Stimulated activated CD4-positive, alpha-beta T cell treated with anti-CD3 and anti-CD28 coated beads, TNF-alpha, amount 100 ng/mL, for 4 hours (primary cell): Measurements from ENCODE around the gene PKP3.
A peak's percentile ranks its signal among the peaks of the same experiment; 100 is the strongest.
"Not testable (repeated sequence)": the region's sequence is repeated elsewhere in the genome, so short reads cannot be mapped to it uniquely, and the experiment has no call there.

Source experiments
- DNase-seq, 3 experiments: peaks; one replicate each; pipeline ENCODE4 v3.0.0-alpha.2; 2020; ENCODE audit warnings: low read depth in 3 of 3

PKP3 gene

GRCh38 chr11:362642-363442, 31.2 kb upstream of the PKP3 start:
- DNase-seq = no peak

GRCh38 chr11:363443-363805, 30.6 kb upstream of the PKP3 start:
- DNase-seq = not testable (repeated sequence)

GRCh38 chr11:363948-364761, 29.9 kb upstream of the PKP3 start:
- peak; percentile 24 to 42 (median 35) for DNase-seq

GRCh38 chr11:364991-365725, 28.9 kb upstream of the PKP3 start:
- no peak for DNase-seq

- no peak for DNase-seq
Observed at GRCh38 chr11:365831-366230, 28.2 kb upstream of the PKP3 start.

- no peak for DNase-seq
Observed at GRCh38 chr11:367956-368413, 26.0 kb upstream of the PKP3 start.

- no peak for DNase-seq
Observed at GRCh38 chr11:368414-369335, 25.3 kb upstream of the PKP3 start.

- DNase-seq = no peak
Observed at GRCh38 chr11:369336-370018, 24.5 kb upstream of the PKP3 start, which contains the start of gene B4GALNT4. Gene B4GALNT4 (plus strand): TSS chr11:369499. CDS start chr11:369804, 305 bp downstream.

GRCh38 chr11:370070-370941, 23.7 kb upstream of the PKP3 start:
- DNase-seq = no peak

GRCh38 chr11:371051-371450, 23.0 kb upstream of the PKP3 start:
- no peak for DNase-seq

- DNase-seq = no peak
Observed at GRCh38 chr11:371716-372590, 22.1 kb upstream of the PKP3 start.

- no peak for DNase-seq
Observed at GRCh38 chr11:372809-373715, 20.9 kb upstream of the PKP3 start.

- no peak for DNase-seq
Observed at GRCh38 chr11:373716-374551, 20.1 kb upstream of the PKP3 start.

- DNase-seq = no peak
Observed at GRCh38 chr11:375065-376025, 18.7 kb upstream of the PKP3 start.

- no peak for DNase-seq
Observed at GRCh38 chr11:376531-377173, 17.4 kb upstream of the PKP3 start.
